Left renal cortex interstitium (tissue), 4 donors: ENCODE data around the gene STAMBPL1. TPM values are rescaled to one million over a fixed set of nuclear protein-coding genes. Genes with fewer than 3 reads are reported as not detected.

Experiments
- DNase-seq, 4 donors: peaks; one replicate each; pipeline ENCODE4 v3.0.0-alpha.2; 2013; ENCODE audit warnings: low read depth in 4 of 4, low spot score in 2 of 4, missing footprints in 1 of 4
- polyA plus RNA-seq, 4 donors: library from polyadenylated mRNA; unstranded; fragments of 120-200 nt; gene quantifications; one replicate each; pipeline ENCODE4 v1.2.1, GENCODE V29; 2013; ENCODE audit not compliant: insufficient read length in 4 of 4

STAMBPL1 gene
- polyA plus RNA-seq, 4 donors: 1.9 to 2.3 (median 2.2) TPM

GRCh38 chr10:88890681-88891381 lies 10.8 kb downstream of the STAMBPL1 start:
- DNase-seq: no peak

GRCh38 chr10:88892222-88892967 lies 12.3 kb downstream of the STAMBPL1 start:
- no peak for DNase-seq

GRCh38 chr10:88893611-88894010 lies 13.6 kb downstream of the STAMBPL1 start:
- DNase-seq: no peak

- DNase-seq: no peak
These were observed 15.2 kb downstream of the STAMBPL1 start for GRCh38 chr10:88895250-88895649.

GRCh38 chr10:88896372-88896993 lies 16.4 kb downstream of the STAMBPL1 start:
- no peak for DNase-seq

GRCh38 chr10:88896994-88897853 lies 17.2 kb downstream of the STAMBPL1 start:
- no peak for DNase-seq

- no peak for DNase-seq
These were observed 18.7 kb downstream of the STAMBPL1 start for GRCh38 chr10:88898727-88899126.

GRCh38 chr10:88899886-88900285 lies 19.8 kb downstream of the STAMBPL1 start:
- no peak for DNase-seq

- no peak for DNase-seq
These were observed 21.4 kb downstream of the STAMBPL1 start for GRCh38 chr10:88901206-88901983.

GRCh38 chr10:88901984-88902789 lies 22.1 kb downstream of the STAMBPL1 start:
- DNase-seq: no peak

GRCh38 chr10:88903715-88904114 lies 23.7 kb downstream of the STAMBPL1 start:
- DNase-seq: no peak

GRCh38 chr10:88906921-88907320 lies 26.9 kb downstream of the STAMBPL1 start:
- DNase-seq: no peak

- no peak for DNase-seq
These were observed 28.1 kb downstream of the STAMBPL1 start for GRCh38 chr10:88908194-88908593.

GRCh38 chr10:88911116-88911515 lies 31.1 kb downstream of the STAMBPL1 start:
- DNase-seq: no peak

- DNase-seq: no peak
These were observed 31.8 kb downstream of the STAMBPL1 start for GRCh38 chr10:88911851-88912250.

- DNase-seq: no peak
These were observed 33.1 kb downstream of the STAMBPL1 start for GRCh38 chr10:88913127-88913526.

GRCh38 chr10:88913788-88914187 lies 33.7 kb downstream of the STAMBPL1 start:
- DNase-seq: no peak

- no peak for DNase-seq
These were observed 35.7 kb downstream of the STAMBPL1 start for GRCh38 chr10:88915781-88916180.

- DNase-seq: no peak
These were observed 36.2 kb downstream of the STAMBPL1 start for GRCh38 chr10:88916231-88916630.
